H1 (cell line): ENCODE data around the gene SLC25A45. TPM values are rescaled to one million over a fixed set of nuclear protein-coding genes. Genes with fewer than 3 reads are reported as not detected.

Experiments
- CTCF ChIA-PET: fragments of 300-600 bp; sonication (Branson Sonifier 250); formaldehyde crosslinking; loops from one replicate; lab custom pipeline; 2021; ENCODE audit not compliant: partially characterized antibody; lab: Charles Lee
- POLR2A ChIA-PET: fragments of 300-600 bp; sonication (Branson Sonifier 250); formaldehyde crosslinking; loops from one replicate; lab custom pipeline; 2021; ENCODE audit warnings: inconsistent platforms; ENCODE audit not compliant: partially characterized antibody; lab: Charles Lee
- DNase-seq, 2 experiments: peaks; one replicate each; pipeline versions ENCODE4 v3.0.0 to v3.0.0-alpha.2; 2010 to 2022; ENCODE audit warnings: low spot score in 2 of 2, low read depth in 1 of 2, mixed read lengths in 1 of 2
- FAIRE-seq: peaks from 2 replicates; lab custom pipeline; 2011; peaks lifted over from hg19 to GRCh38; lab: Jason Lieb, UNC
- H2AFZ ChIP-seq: 2 replicates; pipeline ENCODE4 v1.8.1; 2012; ENCODE audit warnings: low read length, inconsistent platforms
- H2AK5ac ChIP-seq: 2 replicates; pipeline ENCODE4 v1.6.1; 2013; ENCODE audit warnings: low read depth, low read length
- H2BK120ac ChIP-seq: replicated peaks from 2 replicates; pipeline ENCODE3; 2013; ENCODE audit warnings: low read depth, low read length, inconsistent platforms
- H2BK12ac ChIP-seq: 2 replicates; pipeline ENCODE4 v1.6.1; 2013; ENCODE audit warnings: low read depth, low read length
- H2BK15ac ChIP-seq: 2 replicates; pipeline ENCODE4 v1.6.1; 2013; ENCODE audit warnings: low read length
- H2BK20ac ChIP-seq: 2 replicates; pipeline ENCODE4 v1.6.1; 2013; ENCODE audit warnings: low read length
- H2BK5ac ChIP-seq: 2 replicates; pipeline ENCODE4 v1.6.1; 2013; ENCODE audit warnings: low read depth, low read length
- H3K14ac ChIP-seq: 2 replicates; pipeline ENCODE4 v1.6.1; 2013; ENCODE audit warnings: inconsistent platforms; ENCODE audit not compliant: insufficient read length
- H3K18ac ChIP-seq: 2 replicates; pipeline ENCODE4 v1.6.1; 2013; ENCODE audit warnings: low read length; ENCODE audit errors: extremely low read depth
- H3K23ac ChIP-seq: 2 replicates; pipeline ENCODE4 v1.6.1; 2013; ENCODE audit warnings: inconsistent platforms; ENCODE audit not compliant: insufficient read length
- H3K23me2 ChIP-seq: 2 replicates; pipeline ENCODE4 v1.6.1; 2013; ENCODE audit warnings: low read depth, low read length
- H3K27ac ChIP-seq: 2 replicates; pipeline ENCODE4 v1.6.1; 2011; ENCODE audit warnings: low read depth, low read length, inconsistent platforms
- H3K27me3 ChIP-seq, 4 experiments: replicated peaks in 1 of 4; 1 replicate in 1 of 4; 2 replicates in 3 of 4; pipeline versions ENCODE4 v1.6.1 to v1.8.1; 2011 to 2013; ENCODE audit warnings: low read length in 3 of 4, mild to moderate bottlenecking in 3 of 4, inconsistent platforms in 2 of 4, mixed read lengths in 2 of 4, moderate library complexity in 1 of 4; ENCODE audit not compliant: control insufficient read depth in 3 of 4, insufficient read depth in 3 of 4; ENCODE audit errors: extremely low read depth in 1 of 4
- H3K36me3 ChIP-seq, 4 experiments: 2 replicates each; pipeline versions ENCODE4 v1.6.1 to v1.8.1; 2011 to 2013; ENCODE audit warnings: mild to moderate bottlenecking in 4 of 4, low read length in 3 of 4, moderate library complexity in 2 of 4, control low read depth in 1 of 4, inconsistent platforms in 1 of 4; ENCODE audit not compliant: insufficient read depth in 4 of 4, control insufficient read depth in 2 of 4
- H3K4ac ChIP-seq: replicated peaks from 2 replicates; pipeline ENCODE3; 2013; ENCODE audit warnings: low read length, low read depth, mixed read lengths, inconsistent platforms; ENCODE audit not compliant: insufficient read length
- H3K4me1 ChIP-seq, 4 experiments: replicated peaks in 1 of 4; 1 replicate in 1 of 4; 2 replicates in 3 of 4; pipeline versions ENCODE4 v1.6.1 to v1.8.1; 2011 to 2013; ENCODE audit warnings: low read length in 3 of 4, inconsistent platforms in 2 of 4, mixed read lengths in 1 of 4; ENCODE audit not compliant: insufficient read depth in 4 of 4, control insufficient read depth in 3 of 4
- H3K4me2 ChIP-seq, 2 experiments: 2 replicates each; pipeline versions ENCODE4 v1.6.1 to v1.8.1; 2011 to 2013; ENCODE audit warnings: low read depth in 2 of 2, low read length in 2 of 2, control low read depth in 1 of 2, inconsistent platforms in 1 of 2, mild to moderate bottlenecking in 1 of 2; ENCODE audit not compliant: insufficient read depth in 1 of 2
- H3K4me3 ChIP-seq, 4 experiments: fragments of 200-600, 300-600 bp in 1 of 4; sonication (generic), shearing (Covaris generic), sonication (Bioruptor Twin) in 1 of 4; 2 replicates each; pipeline versions ENCODE4 v1.5.1 to v1.8.1; 2011 to 2016; ENCODE audit warnings: low read length in 4 of 4, low read depth in 3 of 4, control low read depth in 2 of 4, inconsistent platforms in 2 of 4, mild to moderate bottlenecking in 2 of 4, mixed read lengths in 1 of 4, moderate library complexity in 1 of 4; ENCODE audit not compliant: insufficient read depth in 2 of 4; ENCODE audit errors: extremely low read depth in 1 of 4
- H3K56ac ChIP-seq: replicated peaks from 2 replicates; pipeline ENCODE3; 2013; ENCODE audit warnings: low read depth, mild to moderate bottlenecking, mixed read lengths, low read length, inconsistent platforms; ENCODE audit not compliant: insufficient read length
- H3K79me1 ChIP-seq: 2 replicates; pipeline ENCODE4 v1.6.1; 2013; ENCODE audit warnings: low read depth, low read length, control low read depth
- H3K79me2 ChIP-seq, 2 experiments: 2 replicates each; pipeline versions ENCODE4 v1.6.1 to v1.8.1; 2012 to 2013; ENCODE audit warnings: low read length in 2 of 2, mild to moderate bottlenecking in 2 of 2, inconsistent platforms in 1 of 2; ENCODE audit not compliant: insufficient read depth in 2 of 2, control insufficient read depth in 1 of 2
- H3K9ac ChIP-seq, 4 experiments: replicated peaks in 1 of 4; 1 replicate in 1 of 4; 2 replicates in 3 of 4; pipeline versions ENCODE4 v1.6.1 to v1.8.1; 2011 to 2013; ENCODE audit warnings: low read depth in 3 of 4, low read length in 3 of 4, control low read depth in 2 of 4, mild to moderate bottlenecking in 2 of 4, moderate library complexity in 2 of 4, inconsistent platforms in 1 of 4; ENCODE audit errors: extremely low read depth in 1 of 4
- H3K9me3 ChIP-seq, 2 experiments: 2 replicates each; pipeline versions ENCODE4 v1.6.1 to v1.8.1; 2012 to 2013; ENCODE audit warnings: mild to moderate bottlenecking in 2 of 2, moderate library complexity in 2 of 2, control low read depth in 1 of 2, inconsistent platforms in 1 of 2, low read depth in 1 of 2, low read length in 1 of 2, mixed read lengths in 1 of 2; ENCODE audit not compliant: insufficient read depth in 2 of 2
- H4K20me1 ChIP-seq, 2 experiments: replicated peaks in 1 of 2; 2 replicates each; pipeline versions ENCODE3 to v1.8.1; 2011 to 2013; ENCODE audit warnings: inconsistent platforms in 2 of 2, low read length in 2 of 2, mild to moderate bottlenecking in 1 of 2; ENCODE audit not compliant: insufficient read depth in 2 of 2, control insufficient read depth in 1 of 2
- H4K5ac ChIP-seq: 2 replicates; pipeline ENCODE4 v1.6.1; 2013; ENCODE audit warnings: low read length, low read depth, mixed read lengths, inconsistent platforms; ENCODE audit not compliant: insufficient read length
- H4K8ac ChIP-seq: 2 replicates; pipeline ENCODE4 v1.8.0; 2013; ENCODE audit warnings: mild to moderate bottlenecking, moderate library complexity, low read length, inconsistent platforms; ENCODE audit not compliant: insufficient read depth; ENCODE audit errors: extremely low read depth
- H4K91ac ChIP-seq: replicated peaks from 2 replicates; pipeline ENCODE3; 2013; ENCODE audit warnings: low read length, mixed read lengths, inconsistent platforms; ENCODE audit not compliant: insufficient read length
- CTCF ChIP-seq, 3 experiments: IDR thresholded peaks; 1 replicate in 2 of 3; 2 replicates in 1 of 3; pipeline versions ENCODE4 v1.5.1 to v1.6.1; 2011; ENCODE audit warnings: low read length in 3 of 3, mild to moderate bottlenecking in 3 of 3, inconsistent platforms in 2 of 3, low read depth in 1 of 3, moderate library complexity in 1 of 3; ENCODE audit not compliant: insufficient read depth in 1 of 3; ENCODE audit errors: control extremely low read depth in 1 of 3
- PHF8 ChIP-seq: fragments of 200-600 bp; sonication (generic); conservative IDR thresholded peaks from 2 replicates; pipeline ENCODE4 v1.7.1; 2012; ENCODE audit warnings: low read depth, mild to moderate bottlenecking, inconsistent platforms, low read length, moderate library complexity
- POLR2A ChIP-seq, 2 experiments: IDR thresholded peaks; 1 replicate in 1 of 2; 2 replicates in 1 of 2; pipeline ENCODE4 v1.6.1; 2011; ENCODE audit warnings: low read depth in 2 of 2, low read length in 2 of 2, mild to moderate bottlenecking in 2 of 2; ENCODE audit errors: control extremely low read depth in 1 of 2
- SP2 ChIP-seq: IDR thresholded peaks from 2 replicates; pipeline ENCODE4 v1.6.1; 2012; ENCODE audit warnings: mild to moderate bottlenecking, low read length, inconsistent platforms
- WGBS, 2 experiments: shearing (Covaris generic) in 1 of 2; methylation state at CpG; one replicate each; pipeline versions ENCODE4 v1.1.6 to v1.1.7; 2013 to 2015; ENCODE audit warnings: low lambda C conversion rate in 2 of 2, mixed read lengths in 2 of 2, inconsistent platforms in 1 of 2, low coverage in 1 of 2, missing lambda C conversion rate in 1 of 2; ENCODE audit not compliant: insufficient replicate concordance in 2 of 2, insufficient coverage in 1 of 2, insufficient read length in 1 of 2; ENCODE audit errors: extremely low coverage in 1 of 2, missing lambda C conversion rate in 1 of 2; 5-methylcytosine and 5-hydroxymethylcytosine counted together
- polyA plus RNA-seq, 7 experiments: library from polyadenylated mRNA; depleted of rRNA in 3 of 7; stranded (reverse) in 5 of 7; unstranded in 2 of 7; fragments of >200 nt in 5 of 7; fragments of 200-250 nt in 2 of 7; gene quantifications; 1 replicate in 5 of 7; 2 replicates in 1 of 7; 4 replicates in 1 of 7; pipeline versions ENCODE4 v1.2.1 to v1.2.3, GENCODE V29; 2011 to 2013; ENCODE audit warnings: missing spikeins in 2 of 7, mixed read lengths in 2 of 7
- total RNA-seq: library from RNA; stranded (reverse); fragmentation: NEBNext Ultra II Directional; extraction: Animal tissue kit (Norgen Biotek cat#: 25700); gene quantifications from 2 replicates; pipeline ENCODE4 v1.2.1, GENCODE V29; 2021

The SLC25A45 gene
- total and polyA plus RNA-seq, 2 of the 8 experiments (the other 6 are each of a cell fraction or from before 2014, with no cell fraction given), result 0.54 to 0.59 TPM

- no peak overlapping the region for H3K27ac ChIP-seq
- H3K4me3 ChIP-seq, result peak overlapping the region in 1 of 4 experiments; percentile 73; a peak in 3 of 8 replicates
- H2BK20ac ChIP-seq, result no peak overlapping the region
- no peak overlapping the region for H2AFZ ChIP-seq
- H3K9ac ChIP-seq, result no peak overlapping the region
- H2BK5ac ChIP-seq, result no peak overlapping the region
- H3K4ac ChIP-seq, result no peak overlapping the region
- POLR2A ChIA-PET, result interaction anchor here (0.9 to 3.9 kb wide), 17 partner anchors 8 to 218 kb away, joined by 3 to 20 read pairs (median 4); partner anchors contain the start of genes CAPN1, DPF2, MALAT1 and NEAT1
- no peaks in the 10 kb centered on the region for H3K79me2 ChIP-seq
- CTCF ChIA-PET, result interaction anchor here (0.6 to 3.9 kb wide), 12 partner anchors 9 to 188 kb away, joined by 3 to 24 read pairs (median 3); partner anchors contain the start of gene DPF2
- H3K79me1 ChIP-seq, result no peaks in the 10 kb centered on the region
- DNase-seq (no peak), FAIRE-seq (no peak)
- peaks cover 2 to 8% of the 10 kb centered on the region in 2 experiments for H4K20me1 ChIP-seq
- no peak overlapping the region for H2BK120ac ChIP-seq
- H4K8ac ChIP-seq, result no peak overlapping the region
- H3K36me3 ChIP-seq, result peaks cover 18 to 43% (median 27%) of the 10 kb centered on the region in 4 experiments
- H3K27me3 ChIP-seq, result peaks cover 7 to 29% (median 19%) of the 10 kb centered on the region in 4 experiments
- no peak overlapping the region for H4K5ac ChIP-seq
- no peak overlapping the region for H2BK12ac ChIP-seq
- H3K4me1 ChIP-seq, result peaks cover 0 to 10% (median 3%) of the 10 kb centered on the region in 4 experiments; a peak in 5 of 7 replicates
- TF ChIP-seq PHF8, result no peak
- TF ChIP-seq POLR2A (IDR thresholded peaks at IDR 0.05; ENCODE audit: control extremely low read depth in 1 of 2, low read depth in 2 of 2, low read length in 2 of 2), result no peak
- no peak for TF ChIP-seq SP2
- no peak for TF ChIP-seq CTCF (IDR thresholded peaks at IDR 0.05; ENCODE audit: control extremely low read depth in 1 of 3, insufficient read depth in 1 of 3, low read depth in 1 of 3, low read length in 3 of 3)
- TF ChIP-seq, all 59 proteins: peak for 0
- Histone ChIP-seq H3K18ac (no peak overlapping the region), H3K23ac (no peak overlapping the region), H4K91ac (no peak overlapping the region), H3K56ac (no peak overlapping the region), H3K14ac (no peak overlapping the region), H3K9me3 (no peaks in the 10 kb centered on the region), H2AK5ac (no peak overlapping the region), H2BK15ac (no peak overlapping the region), H3K4me2 (peak overlapping the region; percentile 90 to 92), H3K23me2 (peaks cover 9% of the 10 kb centered on the region)
- 92% methylated on average over 7 of the region's 7 CpGs; no CpG with 5 or more reads in 1 of the 2 experiments for WGBS, 2 experiments
Observed at GRCh38 chr11:65353376-65353775, 29.1 kb downstream of the SLC25A45 start.
